Activated gamma-delta T cell treated with anti-CD3 and anti-CD28 coated beads, Interleukin-2, amount 50 U/mL, for 16 hours (primary cell): Measurements from ENCODE around the gene SERPINA3.
"Not testable (repeated sequence)": the region's sequence is repeated elsewhere in the genome, so short reads cannot be mapped to it uniquely, and the experiment has no call there.

Source experiments
- DNase-seq: peaks from one replicate; pipeline ENCODE4 v3.0.0-alpha.2; 2020; ENCODE audit warnings: low read depth

Gene SERPINA3

DNA sequence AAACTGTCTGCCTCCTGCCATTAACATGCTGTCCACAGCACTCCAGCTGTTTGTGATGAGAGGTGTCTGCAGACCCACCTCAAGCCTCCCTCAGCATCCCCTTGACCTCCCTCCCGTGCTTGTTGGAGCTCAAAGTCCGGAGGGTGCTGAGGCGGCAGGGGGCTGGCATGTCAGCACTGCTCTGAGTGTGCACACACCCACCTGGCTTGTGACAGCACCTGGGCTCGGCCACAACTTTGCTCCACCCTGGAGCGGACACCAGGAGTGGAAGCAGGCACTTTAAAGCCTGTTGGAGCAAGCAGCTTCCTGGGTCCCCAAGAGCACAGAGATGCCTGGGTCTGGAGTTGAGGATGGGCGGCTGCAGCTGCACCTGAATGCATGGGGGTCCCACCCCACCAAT is 20.9 kb downstream of the SERPINA3 start:
- no peak for DNase-seq

DNA sequence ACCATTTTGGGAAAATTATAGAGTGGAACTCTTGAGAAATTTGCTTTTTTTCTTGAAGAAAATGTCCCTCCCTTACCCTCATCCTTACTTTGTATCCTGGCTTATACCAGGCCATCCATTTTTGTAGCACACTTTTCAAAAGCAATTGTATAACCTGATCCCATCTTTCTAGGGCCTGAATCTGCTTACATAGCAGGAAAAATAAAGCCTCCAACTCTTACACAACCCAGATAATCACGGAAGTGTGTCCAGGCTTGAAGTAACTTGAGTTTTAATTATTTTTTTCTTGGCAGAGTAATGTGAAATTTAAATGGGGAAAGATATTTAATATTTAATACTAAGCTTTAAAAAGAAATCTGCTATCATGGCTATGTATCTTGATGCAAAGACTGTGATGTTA is 23.0 kb downstream of the SERPINA3 start:
- no peak for DNase-seq

- DNase-seq, result no peak
Observed at GRCh38 chr14:94636744-94637412, 24.7 kb downstream of the SERPINA3 start.

DNA sequence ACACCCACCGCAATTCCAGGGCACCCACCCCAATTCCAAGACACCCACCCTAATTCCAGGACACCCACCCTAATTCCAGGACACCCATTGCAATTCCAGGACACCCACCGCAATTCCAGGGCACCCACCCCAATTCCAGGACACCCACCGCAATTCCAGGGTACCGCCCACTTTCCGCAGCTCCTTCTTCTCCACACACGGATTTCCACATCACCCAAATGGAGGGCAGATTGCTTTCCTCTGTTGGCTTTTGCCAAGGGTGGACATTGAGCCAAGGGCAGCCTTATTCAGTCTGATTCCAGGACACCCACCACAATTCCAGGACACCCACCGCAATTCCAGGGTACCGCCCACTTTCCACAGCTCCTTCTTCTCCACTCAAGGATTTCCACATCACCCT is 25.6 kb downstream of the SERPINA3 start:
- DNase-seq, result not testable (repeated sequence)

GRCh38 chr14:94638339-94638738 is 26.1 kb downstream of the SERPINA3 start:
- DNase-seq, result no peak

DNA sequence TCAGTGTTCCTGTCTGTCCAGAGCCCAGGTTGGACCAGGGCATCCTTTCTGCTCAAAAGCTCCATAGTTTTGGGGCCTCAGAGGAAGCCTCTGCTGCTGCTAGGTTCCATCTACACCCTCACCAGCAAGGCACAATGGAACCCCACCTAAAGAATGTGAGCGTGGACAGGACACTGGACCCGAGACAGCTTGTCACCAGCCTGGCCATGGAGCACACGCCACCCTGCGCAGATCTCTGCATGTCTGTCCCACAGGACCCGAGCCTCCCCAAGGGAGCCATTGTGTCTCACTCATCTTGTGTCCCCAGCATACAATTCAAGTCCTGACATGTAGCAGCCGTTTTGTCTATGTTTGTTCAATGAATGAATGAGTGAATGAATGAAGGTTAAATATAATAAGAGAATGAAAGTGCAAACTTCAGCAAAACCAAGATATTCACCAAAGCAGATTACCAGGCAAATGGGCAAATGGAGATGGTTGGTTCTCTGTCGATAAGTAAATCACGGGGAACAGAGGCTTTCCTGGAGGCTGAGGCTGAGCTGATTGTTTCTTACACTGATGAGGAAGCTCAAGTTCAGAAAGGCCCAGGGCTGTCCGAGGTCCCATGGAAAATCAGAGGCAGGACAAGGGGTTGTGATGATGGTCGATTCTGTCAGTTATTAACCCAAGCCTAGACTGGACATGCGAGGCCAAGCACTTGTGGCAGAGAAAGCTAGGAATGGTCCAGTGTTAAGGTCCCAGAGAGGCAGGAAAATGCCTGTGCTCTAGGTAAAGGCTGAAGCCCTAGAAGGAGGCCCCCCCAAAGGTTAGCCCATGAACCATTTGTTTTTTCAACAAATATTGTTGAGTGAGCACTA is 27.0 kb downstream of the SERPINA3 start:
- DNase-seq, result no peak

GRCh38 chr14:94640721-94641631 is 28.8 kb downstream of the SERPINA3 start:
- DNase-seq, result no peak

- DNase-seq, result no peak
Observed at GRCh38 chr14:94641632-94641955, 29.4 kb downstream of the SERPINA3 start.

- no peak for DNase-seq
Observed at GRCh38 chr14:94643316-94644101, 31.3 kb downstream of the SERPINA3 start.

DNA sequence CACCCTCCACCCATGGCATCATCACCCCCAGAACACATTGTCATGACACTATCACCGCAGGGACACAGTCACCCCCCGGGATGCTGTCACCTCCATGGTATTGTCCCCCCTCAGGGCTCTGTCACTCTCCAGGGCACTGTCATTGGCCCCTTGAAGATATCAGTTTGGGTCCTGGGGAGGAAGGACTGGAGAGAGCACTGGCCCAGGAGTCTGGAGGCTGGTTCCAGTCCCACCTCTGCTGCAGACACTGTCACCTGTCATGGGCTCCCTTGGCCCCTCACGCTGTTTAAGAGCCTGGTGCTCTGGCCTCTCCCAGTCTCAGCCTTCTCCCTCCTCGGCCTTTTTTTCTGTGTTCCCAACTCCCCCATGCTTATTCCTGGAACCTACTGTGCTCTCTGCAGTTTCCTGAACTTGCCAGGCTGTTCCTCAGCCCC is 31.9 kb downstream of the SERPINA3 start:
- no peak for DNase-seq

DNA sequence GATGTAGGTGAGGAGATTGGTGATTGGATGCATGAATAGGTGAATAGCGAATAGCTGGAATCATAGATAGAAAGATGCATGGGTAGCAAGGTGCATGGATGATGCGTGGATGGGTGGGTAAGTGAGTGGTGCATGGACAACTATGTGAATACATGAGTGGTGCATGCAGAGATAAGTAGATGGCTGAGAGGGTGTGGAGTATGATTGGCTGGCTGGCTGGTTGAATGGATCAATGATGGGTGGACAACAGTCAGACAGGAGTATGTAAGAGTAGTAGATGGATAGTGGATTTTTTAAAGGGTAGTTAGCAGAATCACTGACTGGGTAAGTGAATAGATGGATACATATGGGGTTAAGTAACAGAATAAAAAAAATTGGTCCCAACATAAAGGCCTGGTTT is 33.9 kb downstream of the SERPINA3 start:
- no peak for DNase-seq

DNA sequence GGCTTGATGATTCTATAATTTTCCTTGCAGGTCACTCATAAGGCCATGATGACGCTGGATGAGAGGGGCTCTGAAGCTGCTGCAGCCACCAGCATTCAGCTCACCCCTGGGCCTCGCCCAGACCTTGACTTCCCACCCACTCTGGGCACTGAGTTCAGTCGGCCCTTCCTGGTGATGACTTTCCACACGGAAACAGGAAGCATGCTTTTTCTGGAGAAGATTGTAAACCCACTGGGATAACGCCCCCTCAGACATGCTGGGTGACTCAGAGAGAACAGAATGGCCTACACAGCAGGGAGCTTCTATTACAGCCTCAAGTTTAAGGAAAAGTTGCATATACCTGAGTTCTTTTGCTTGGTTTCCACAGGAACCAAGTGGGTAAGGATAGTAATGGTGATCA is 34.3 kb downstream of the SERPINA3 start:
- no peak for DNase-seq

- no peak for DNase-seq
Observed at GRCh38 chr14:94648801-94649200, 36.6 kb downstream of the SERPINA3 start.

- DNase-seq, result no peak
Observed at GRCh38 chr14:94649543-94650443, 37.6 kb downstream of the SERPINA3 start.

GRCh38 chr14:94650444-94650775 is 38.2 kb downstream of the SERPINA3 start:
- no peak for DNase-seq

DNA sequence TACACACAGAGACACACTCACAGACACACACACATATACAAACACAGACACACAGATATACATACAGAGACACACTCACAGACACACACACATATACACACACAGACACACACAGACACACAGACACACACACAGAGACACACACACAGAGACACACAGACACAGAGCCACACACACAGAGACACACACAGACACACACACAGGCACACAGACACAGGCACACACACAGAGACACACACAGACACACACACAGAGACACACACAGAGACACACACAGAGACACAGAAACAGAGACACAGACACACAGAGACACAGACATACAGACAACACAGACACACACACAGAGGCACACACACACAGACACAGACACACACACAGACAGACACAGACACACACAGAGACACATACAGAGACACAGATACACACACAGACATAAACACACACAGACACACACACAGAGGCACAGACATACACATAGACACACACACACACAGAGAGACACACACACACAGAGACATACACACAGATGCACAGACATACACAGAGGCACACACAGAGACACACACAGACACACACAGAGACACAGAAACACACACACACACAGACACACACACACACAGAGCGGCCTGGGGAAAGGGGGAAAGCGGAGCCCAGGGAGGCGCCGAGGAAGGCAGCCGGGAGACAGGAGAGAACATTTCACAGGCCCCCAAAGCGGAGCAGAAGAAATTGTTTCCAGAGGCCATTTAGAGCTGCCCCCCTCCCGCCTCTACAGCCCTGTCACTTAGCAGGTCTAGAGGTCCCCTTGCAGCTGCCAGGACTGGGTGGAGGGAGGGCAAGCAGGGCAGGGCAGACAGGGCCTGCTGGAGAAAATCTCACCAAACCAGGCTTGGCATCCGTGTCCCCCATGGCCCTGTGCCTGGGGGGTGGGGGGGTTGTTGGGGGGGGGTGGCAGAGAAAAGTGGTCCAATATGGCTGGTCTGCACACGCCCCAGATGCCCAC is 38.9 kb downstream of the SERPINA3 start:
- no peak for DNase-seq

DNA sequence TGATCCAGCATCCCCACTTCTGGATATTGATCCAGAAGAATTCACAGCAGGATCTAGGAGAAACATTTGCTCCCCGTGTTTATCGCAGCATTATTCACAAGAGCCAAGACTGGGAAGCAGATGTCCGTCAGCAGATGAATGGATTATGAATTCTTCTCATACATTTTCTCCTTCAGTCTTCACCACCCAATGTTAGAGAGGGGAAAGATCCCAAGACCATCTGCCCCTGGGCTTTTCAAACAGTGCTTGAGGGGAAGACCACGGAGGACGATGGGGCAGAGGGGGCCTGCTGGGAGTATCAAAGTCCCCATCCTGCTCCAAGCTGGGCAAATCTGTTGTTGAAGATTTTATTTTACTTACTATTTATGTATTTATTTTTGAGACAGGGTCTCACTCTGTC is 41.1 kb downstream of the SERPINA3 start:
- no peak for DNase-seq

GRCh38 chr14:94654071-94654861 is 42.1 kb downstream of the SERPINA3 start:
- no peak for DNase-seq
